ENCODE results near the gene OSTF1.

The OSTF1 gene

DNA sequence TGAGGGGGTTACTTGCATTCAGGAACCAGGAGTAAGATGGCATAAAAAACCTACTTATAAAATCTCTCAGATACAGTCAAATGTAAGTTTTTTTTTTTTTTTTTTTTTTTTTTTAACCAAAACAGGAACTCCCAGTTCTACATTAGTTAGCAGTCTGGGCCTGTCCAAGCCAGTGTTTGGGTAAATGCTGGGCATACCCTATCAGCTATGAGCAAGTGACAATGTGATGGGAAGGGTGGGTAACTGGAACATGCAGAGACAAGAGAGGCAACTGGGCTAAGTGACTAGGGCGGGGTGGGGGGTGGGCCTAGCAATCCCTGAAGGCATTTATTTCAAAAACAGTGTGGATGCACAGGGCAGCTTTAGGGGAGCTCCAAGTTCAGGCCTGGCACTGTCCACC, 2.7 kb upstream of the OSTF1 start:
- no peak for DNase-seq (ENCODE audit: low read depth)

DNA sequence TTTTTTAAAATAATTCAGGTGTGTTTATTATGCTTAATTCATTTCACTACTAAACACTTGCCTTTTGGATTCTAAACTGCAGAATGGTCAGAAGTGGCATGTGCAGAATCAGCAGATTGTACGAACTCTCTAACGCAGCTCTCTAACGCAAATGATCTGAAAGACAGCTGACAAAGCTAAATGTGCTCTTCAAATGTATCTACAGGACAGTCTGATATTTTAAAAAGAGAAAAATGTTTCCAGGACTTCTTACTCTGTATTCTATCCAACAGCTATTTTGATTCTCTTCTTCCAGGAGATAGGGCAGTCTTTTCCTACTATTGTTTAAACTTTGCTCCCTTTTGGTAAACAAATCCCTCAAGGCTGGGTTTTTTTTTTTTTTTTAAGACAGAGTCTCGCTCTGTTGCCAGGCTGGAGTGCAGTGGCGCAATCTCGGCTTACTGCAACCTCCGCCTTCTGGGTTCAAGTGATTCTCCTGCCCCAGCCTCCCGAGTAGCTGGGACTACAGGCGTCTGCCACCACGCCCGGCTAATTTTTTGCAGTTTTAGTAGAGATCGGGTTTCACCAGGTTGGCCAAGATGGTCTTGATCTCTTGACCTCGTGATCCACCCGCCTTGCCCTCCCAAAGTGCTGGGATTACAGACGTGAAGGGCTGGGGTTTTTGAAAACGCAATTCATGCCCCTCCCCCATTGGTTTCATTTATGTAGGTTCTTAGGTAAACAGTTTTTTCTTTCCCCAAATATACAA, 1.6 kb upstream of the OSTF1 start:
- no peak for DNase-seq (ENCODE audit: low read depth)

DNA sequence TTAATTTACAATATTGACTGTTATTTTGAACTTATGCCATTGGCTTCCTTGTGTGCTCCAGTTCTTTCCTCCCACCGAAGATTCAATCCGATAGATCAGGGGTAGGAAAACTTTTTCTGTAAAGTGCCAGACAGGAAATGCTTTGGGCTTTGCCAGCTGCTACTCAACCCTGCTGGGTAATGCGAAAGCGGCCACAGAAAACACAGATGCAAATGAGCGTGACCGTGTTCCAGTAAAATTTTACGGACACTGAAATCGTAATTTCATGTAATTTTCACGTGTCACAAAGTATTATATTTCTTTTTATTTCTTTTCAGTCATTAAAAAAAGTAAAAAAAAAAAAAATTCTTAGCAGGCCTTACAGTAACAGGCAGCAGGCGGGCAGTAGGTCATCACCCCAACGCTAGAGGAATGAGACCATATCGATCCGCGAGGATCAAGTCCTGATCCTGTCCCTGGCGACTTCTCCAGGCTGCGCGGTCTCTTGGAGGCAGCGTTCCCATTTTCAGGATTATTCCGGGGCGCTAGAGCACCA, 958 bp upstream of the OSTF1 start:
- DNase-seq (ENCODE audit: low read depth), result no peak

DNA sequence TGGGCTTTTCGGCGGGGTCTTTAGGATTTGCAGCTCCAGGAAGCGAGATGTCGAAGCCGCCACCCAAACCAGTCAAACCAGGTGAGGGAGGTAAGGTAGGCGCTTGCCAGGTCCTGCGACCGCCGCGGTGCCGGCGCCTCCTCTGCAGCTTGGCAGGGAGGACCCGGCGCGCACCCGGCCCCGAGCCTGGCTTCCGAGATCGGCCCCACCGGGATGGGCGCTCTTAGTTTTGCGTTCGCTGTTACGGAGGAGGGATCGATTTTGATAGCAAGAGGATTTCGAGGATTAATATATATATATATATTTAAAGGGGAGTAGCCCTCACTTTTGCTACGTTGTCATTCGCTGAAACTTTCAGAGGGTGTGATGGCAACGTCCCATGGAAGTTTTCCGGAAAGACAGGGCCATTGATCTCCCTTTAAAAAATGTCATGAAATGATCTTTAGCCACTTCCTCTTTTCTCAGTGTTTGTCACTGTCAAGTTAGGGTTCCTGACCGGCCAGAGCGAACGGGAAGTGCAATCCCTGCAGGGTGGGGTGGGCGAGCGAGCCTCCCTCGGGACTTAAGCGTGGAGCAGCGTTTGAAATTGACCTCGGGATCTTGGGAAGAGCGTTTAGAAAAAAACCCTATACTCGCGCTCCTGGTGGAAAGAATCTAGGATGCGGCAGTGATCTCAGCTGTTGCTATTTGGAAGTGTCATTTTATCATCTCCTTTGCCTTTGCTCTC, 495 bp downstream of the OSTF1 start:
- DNase-seq (ENCODE audit: low read depth), result no peak

DNA sequence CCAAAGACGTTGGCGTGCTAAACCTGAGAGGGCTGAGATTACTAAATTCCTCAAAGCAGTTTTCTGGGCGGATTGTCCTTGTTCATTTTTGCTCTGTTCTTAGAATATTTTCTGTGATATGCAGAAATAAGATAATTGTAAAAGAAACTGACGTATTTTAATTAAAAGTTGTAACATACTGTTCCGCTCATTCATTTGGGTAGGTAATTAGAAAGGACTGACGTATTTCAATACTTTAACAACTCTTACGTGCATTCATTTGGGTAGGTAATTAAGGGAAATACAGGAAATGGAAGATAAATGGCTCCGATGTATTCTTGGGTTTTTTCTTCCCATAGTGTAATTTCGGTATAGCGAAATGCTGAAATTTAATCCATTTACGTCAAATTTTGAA, 1.1 kb downstream of the OSTF1 start:
- no peak for DNase-seq (ENCODE audit: low read depth)

DNA sequence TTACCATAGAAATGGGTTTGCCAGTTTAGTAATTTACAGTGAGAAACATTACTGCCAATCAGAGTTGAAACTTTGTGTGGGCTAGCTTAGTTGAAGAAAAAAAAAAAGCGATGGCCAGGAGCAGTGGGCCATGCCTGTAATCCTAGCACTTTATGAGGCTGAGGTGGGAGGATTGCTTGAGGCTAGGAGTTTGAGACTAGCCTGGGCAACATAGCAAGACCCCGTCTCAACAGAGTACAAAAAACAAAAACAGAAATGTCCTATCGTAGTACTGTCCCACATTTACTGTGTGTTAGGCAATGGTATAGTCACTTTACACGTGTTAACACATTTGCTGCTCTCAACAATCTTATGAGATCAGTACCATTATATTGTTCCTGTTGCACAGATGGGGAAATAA, 2.3 kb downstream of the OSTF1 start:
- DNase-seq (ENCODE audit: low read depth), result no peak

DNA sequence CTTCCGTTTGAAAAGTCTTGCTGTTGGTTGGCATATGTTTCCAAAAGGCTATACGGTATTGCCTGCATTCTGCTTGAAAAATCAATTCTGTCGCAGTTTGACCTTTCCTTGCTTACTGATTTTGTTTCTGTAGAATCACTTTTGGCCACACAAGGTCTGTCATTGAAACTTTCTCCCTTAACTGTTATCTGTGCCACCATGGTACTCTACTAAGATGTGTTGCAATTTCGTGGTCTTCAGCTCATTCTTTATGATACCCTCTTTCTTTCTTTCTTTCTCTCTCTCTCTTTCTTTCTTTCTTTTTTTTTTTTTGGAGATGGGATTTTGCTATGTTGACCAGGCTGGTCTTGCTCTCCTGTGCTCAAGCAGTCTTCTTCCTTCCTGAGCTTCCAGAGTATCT, 4.5 kb downstream of the OSTF1 start:
- DNase-seq (ENCODE audit: low read depth), result no peak

DNA sequence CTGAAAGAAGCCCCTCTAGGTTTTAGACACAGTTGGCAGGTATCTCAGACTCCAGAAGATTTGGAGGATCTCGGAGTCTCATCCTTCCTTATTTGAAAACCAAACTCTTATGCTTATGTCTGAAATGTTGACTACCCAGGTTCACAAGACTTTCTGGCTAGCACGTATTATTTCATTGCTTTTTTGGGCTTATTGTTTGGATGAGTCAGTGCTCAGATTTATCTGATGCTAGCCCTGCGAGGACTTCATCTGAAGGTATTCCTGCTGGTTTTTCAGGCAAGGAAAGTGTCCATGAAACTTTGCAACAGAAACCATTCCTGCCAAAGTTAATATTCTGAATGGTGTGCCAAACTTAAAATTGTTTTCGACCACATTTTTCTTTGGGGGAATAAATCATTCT, 8.5 kb downstream of the OSTF1 start:
- DNase-seq (ENCODE audit: low read depth), result no peak

DNA sequence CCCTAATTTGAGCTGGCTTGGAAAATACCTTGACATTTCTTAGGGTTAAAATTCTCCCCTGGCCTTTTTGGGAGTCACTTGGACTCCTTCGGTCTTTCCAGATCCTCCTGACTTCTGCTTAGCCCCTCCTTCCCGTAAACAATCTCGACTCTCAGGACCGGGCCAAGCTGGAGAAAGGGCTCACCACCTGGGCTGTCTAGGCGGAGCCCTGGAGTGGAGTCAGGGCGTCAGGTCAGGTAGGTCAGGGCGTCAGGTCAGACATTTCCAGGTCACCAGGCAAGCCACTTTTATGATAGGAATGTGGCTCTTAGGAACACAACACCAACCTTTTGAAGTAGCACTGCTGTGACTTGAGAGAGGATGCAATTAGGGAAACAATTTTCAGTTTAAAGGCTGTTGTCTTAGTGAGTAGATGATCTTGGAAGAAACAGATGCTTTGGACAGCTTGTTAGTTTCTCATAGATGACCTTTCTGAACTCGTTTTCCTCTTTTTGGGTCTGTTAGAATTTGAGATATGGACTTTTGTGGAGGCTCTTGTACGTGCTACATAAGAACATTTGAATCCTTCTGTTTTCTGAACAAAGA, 12.8 kb downstream of the OSTF1 start:
- DNase-seq (ENCODE audit: low read depth), result no peak

DNA sequence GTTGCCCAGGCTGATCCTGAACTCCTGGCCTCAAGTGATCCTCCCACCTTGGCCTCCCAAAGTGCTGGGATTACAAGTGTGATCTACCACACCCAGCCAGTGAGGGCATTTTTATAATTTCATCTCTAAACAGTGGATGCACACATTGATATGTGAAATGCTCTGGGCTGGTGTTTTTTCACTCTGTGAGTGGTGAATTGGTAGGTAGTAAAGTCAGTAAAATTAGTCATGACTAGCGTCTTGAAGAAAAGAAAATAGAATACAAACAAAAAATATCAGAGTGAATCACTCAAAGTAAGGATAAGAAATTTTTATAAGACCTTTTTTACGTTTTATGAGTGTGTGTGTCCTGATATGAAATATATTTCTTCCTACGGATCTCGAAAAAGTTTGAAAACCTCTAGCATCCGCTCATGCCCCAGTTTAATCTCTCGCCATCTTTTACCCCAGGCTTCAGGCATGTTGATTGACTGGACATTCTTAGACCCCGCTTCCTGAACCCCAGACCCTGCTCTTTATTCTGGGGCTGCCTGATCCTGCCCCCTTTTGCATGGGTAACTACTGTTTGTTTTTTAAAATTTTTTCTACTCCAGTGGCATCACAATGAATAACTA, 14.0 kb downstream of the OSTF1 start:
- no peak for DNase-seq (ENCODE audit: low read depth)

DNA sequence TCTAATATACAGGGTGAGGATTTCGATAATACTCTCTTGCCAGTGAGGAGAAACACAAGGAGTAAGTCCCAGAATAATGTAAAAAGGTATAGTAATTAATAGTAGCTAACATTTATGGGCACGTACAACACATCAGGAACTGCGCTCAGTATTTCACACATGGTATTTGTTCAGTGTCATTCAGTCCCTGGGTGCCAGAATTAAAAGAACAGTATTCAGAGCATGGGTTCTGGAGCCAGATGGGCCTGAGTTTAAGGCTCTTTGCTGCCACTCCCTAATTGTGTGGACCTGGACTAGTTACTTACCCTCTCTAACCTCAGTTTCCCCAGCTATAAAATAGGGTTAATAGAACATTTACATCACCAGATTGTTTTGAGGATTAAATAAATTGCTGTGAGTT, 16.3 kb downstream of the OSTF1 start:
- DNase-seq (ENCODE audit: low read depth), result no peak

DNA sequence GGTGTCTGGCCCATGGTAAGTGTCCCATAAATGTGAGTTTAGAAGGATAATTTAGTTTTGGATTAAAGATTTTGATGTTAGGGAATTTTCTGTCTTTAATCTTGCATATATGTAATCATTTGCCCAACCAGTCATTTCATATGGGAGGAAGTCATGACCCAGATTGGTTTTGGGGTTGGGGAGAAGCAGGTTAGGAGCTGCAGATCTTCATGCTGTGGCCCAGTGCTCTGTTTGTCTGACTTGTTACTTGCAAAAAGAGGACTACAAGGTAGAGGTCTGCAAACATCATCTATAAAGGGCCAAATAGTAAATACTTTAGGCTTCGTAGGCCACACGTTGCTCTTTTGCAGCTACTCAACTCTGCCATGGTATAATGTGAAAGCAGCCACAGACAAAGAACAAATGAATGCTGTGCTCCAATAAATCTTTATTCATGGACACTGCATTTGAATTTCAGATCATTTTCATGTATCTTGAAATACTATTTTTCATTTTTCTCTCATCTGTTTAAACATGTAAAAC, 16.8 kb downstream of the OSTF1 start:
- no peak for DNase-seq (ENCODE audit: low read depth)

DNA sequence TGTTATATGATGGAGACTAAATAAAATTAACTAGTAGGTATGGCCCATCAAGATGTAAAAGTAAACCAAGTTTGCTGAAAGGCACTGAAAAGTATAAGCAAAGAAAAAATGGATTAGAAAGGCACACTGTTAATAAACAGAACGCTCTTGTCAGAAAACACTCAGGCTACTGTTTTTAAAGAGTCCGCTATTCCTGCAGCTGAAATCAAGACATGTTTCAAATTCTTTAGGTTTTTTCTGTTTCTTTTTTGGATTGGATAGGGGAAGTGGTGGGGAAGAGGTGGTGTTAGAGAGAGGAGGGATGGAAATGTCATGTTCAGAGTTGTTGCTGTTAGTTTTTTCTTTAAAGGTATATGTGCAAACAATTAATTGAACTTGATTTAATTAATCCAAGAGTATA, 17.5 kb downstream of the OSTF1 start:
- no peak for DNase-seq (ENCODE audit: low read depth)

DNA sequence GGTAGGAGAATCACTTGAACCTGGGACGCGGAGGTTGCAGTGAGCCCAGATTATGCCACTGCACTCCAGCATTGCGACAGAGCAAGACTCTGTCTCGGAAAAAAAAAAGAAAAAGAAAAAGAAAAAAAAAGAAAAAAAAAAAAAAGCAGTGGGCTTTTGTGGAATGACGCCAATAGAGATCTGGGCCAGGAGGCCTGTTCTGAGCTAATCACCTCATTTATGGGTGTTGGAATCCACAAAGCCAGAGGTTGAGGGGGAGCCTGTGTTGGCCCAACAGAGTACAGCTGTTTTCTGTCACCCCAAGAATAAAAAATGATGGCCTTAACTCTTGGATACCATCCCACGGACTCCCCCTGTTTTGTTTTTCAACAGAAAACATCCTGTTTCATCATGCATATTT, 18.5 kb downstream of the OSTF1 start:
- DNase-seq (ENCODE audit: low read depth), result no peak

DNA sequence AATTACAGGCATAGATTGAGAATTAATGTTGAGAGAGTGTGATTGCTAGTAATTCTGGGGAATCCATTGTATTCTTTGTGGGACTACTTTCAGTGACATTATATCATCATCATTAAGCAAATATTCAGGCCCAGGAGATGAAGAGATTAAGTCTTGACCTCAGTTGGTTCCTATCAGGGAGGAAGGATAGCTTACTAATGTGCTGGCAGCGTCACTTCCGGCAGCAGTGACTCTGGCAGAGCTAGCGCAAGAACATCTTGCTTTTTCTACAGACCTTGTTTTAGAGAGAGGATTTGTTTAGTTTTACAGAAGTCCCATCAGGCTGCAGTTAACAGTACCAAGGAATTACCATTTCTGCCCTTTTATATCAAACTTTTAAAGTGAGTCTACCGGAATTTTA, 20.3 kb downstream of the OSTF1 start:
- no peak for DNase-seq (ENCODE audit: low read depth)

DNA sequence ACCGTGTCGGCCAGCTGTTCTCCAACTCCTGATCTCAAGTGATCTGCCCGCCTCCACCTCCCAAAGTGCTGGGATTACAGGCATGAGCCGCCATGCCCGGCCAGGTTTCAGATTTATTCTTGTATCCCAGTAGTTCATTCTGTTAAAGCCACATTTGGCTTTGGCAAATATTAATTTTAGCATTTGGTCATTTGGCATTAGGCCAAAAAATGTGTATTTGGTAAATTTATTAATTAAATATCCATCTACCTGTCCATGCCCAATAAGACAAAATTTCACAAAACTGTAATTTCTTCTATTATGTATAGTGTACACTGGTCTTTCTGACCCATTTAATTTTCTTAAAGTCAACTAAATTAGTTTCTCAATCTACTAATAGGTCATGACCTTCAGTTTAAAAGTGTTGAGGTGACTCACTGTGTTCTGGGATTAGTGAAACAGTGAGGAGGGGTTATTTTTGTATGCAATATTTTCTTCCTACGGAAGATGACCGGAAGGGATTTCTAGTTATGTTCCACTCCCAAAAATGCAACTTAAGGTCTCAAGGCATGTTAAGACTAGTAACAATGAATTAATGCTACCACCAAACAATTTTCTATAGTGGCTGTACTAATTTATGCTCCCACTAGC, 21.0 kb downstream of the OSTF1 start:
- DNase-seq (ENCODE audit: low read depth), result no peak

DNA sequence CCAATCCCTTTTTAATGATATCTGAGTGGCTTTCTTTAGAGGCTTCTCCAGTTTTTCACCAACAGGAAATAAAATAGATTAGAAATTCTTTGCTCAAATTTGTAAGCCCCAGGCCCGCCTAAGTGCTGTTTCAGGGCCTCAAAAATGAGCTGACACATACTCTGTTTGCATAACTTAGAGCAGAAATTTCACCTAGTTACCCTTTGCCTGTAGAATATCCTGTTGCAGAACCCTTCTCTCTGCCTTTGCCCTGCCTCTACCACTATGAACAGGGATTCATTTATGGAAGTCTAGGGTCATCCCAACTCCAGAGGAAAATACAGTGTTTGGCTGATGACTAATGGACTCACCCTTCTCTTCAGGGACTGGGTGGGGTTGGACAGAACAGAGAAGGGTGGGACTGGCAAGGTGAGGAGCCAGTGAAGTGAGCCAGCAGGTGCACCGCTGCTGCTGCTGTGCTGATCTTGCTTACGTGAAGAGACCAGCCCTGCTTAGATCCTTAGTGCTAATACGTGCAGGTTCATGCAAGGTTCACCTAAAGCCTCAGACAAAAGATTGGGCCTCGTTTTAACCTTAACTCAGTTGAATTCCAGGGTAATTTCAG, 22.8 kb downstream of the OSTF1 start:
- no peak for DNase-seq (ENCODE audit: low read depth)

DNA sequence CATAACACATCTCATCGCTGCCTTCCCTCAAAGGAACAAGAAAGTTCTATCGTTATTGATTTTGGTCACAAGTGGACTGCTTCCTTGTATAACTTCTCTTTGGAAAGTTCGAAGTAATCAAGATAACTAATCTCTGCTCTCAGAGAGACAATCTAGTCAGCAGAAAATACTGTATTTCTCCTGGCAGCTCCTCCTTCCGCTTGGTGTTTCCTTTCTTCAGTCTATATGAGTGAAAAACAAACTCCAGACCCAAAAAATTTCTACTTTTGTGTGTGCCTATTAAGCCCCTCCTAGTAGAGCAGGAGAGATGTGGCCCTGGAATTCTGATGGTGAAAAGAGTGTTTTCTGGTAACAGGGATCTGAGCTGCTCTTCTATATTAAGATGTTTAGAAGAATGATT, 24.5 kb downstream of the OSTF1 start:
- no peak for DNase-seq (ENCODE audit: low read depth)

DNA sequence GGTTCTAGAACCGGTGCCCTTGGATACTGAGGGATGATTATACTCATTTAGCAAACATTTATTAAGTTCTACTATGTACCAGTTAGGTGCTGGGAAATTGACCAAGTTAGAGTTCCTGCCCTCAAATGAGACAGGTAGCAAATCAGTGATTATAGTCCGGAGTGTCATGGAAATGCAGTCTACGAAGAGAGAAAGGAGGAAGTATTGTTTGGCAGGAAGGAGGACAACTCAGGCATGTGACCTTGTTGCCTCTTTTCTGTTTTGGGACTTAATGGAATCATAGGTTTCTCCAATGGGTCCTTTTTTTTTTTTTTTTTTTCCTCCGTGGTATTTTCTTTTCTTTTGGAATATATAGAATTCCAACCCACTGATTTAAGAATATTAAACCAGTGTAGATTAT, 28.0 kb downstream of the OSTF1 start:
- DNase-seq (ENCODE audit: low read depth), result no peak

DNA sequence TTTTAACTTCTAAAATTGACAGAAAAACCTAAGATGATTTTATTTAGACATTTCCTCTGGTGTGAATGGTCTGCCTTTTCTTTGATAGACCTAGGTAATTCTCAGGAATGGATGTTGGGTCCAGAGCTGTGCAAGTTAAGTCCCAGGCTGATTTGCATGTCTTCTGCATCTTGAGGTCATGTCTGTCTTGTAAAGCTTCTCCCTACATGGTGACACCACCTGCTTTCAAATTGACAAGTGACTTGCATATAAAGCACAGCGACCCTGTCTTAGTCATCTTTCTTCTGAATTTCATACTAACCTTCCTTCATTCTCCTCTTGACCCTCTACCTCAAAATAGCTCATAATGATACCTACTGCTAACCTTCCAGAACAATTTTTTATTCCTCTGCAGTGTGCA, 29.2 kb downstream of the OSTF1 start:
- DNase-seq (ENCODE audit: low read depth), result no peak

DNA sequence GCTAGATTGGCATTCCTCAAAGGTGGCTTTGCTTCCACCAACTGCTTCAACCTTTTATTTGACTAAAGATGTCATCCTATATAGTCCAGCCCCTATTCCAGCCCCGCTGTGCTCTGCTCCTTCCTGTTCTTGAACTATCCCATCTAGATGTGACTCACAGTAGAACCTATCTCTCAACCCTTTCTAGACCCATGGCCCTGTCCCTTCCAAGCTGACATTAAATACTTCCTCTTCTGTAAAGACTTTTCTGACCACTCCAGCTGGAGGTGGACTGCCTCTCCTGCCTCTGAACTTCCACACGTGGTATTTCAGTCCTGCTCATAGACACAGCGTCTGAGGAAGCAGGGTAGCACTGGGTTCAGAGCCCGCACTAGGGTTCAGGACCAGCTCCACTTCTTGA, 32.4 kb downstream of the OSTF1 start:
- DNase-seq (ENCODE audit: low read depth), result no peak
